GM12878 (cell line): ENCODE data around the gene ADRA2B. TPM values are rescaled to one million over a fixed set of nuclear protein-coding genes. Genes with fewer than 3 reads are reported as not detected.

ENCODE experiments used
- ATAC-seq: fragments of 200-7000 bp; cut with Tn5 transposase; 3 replicates; pipeline ENCODE4 v1.9.1; 2020; ENCODE audit warnings: mild to moderate bottlenecking, moderate library complexity
- BruUV-seq: library from RNA; stranded (reverse); fragments of 400-500 nt; replicated peaks from 2 replicates; lab custom pipeline; 2021; lab: Mats Ljungman, UMichigan
- CTCF ChIA-PET: fragments of 300-600 bp; sonication (Branson Sonifier 250); formaldehyde crosslinking; extraction: SDS; loops from one replicate; lab custom pipeline; 2021; ENCODE audit warnings: inconsistent platforms; lab: Yijun Ruan, JAX
- POLR2A ChIA-PET: fragments of 350-600 bp; formaldehyde crosslinking; extraction: SDS; loops from one replicate; lab custom pipeline; 2021; ENCODE audit warnings: inconsistent platforms; lab: Charles Lee
- RAD21 ChIA-PET: fragments of 300-600 bp; sonication (Branson Sonifier 250); formaldehyde crosslinking; loops from one replicate; lab custom pipeline; 2023; ENCODE audit warnings: antibody characterized with exemption; ENCODE audit not compliant: unreplicated experiment; lab: Charles Lee
- SMC1A ChIA-PET: fragments of 300-600 bp; sonication (Branson Sonifier 250); formaldehyde crosslinking; loops from one replicate; lab custom pipeline; 2023; ENCODE audit not compliant: unreplicated experiment, uncharacterized antibody; lab: Charles Lee
- DNase-seq: peaks from one replicate; pipeline ENCODE4 v3.0.0-alpha.2; 2011; ENCODE audit warnings: low read depth, low spot score
- FAIRE-seq: peaks from 3 replicates; lab custom pipeline; 2011; peaks lifted over from hg19 to GRCh38; lab: Jason Lieb, UNC
- H2AFZ ChIP-seq: 2 replicates; pipeline ENCODE4 v1.6.0; 2011; ENCODE audit warnings: low read depth, low read length, control low read depth; ENCODE audit not compliant: control insufficient read depth
- H3K27ac ChIP-seq: 2 replicates; pipeline ENCODE4 v1.5.1; 2011; ENCODE audit warnings: control low read depth; ENCODE audit not compliant: control insufficient read depth, insufficient read depth
- H3K27me3 ChIP-seq, 2 experiments: replicated peaks in 1 of 2; 2 replicates each; pipeline versions ENCODE4 v1.6.0 to v1.6.1; 2011; ENCODE audit warnings: low read length in 1 of 2; ENCODE audit not compliant: control insufficient read depth in 2 of 2, insufficient read depth in 2 of 2
- H3K36me3 ChIP-seq, 2 experiments: 2 replicates each; pipeline ENCODE4 v1.5.1; 2011; ENCODE audit warnings: low read length in 1 of 2; ENCODE audit not compliant: control insufficient read depth in 2 of 2, insufficient read depth in 2 of 2
- H3K4me1 ChIP-seq: 2 replicates; pipeline ENCODE4 v1.6.1; 2011; ENCODE audit warnings: mild to moderate bottlenecking, low read length, moderate library complexity, mixed read lengths; ENCODE audit not compliant: control insufficient read depth, insufficient read depth
- H3K4me2 ChIP-seq: 2 replicates; pipeline ENCODE4 v1.6.0; 2011; ENCODE audit warnings: control low read depth; ENCODE audit not compliant: control insufficient read depth, insufficient read depth
- H3K4me3 ChIP-seq: fragments of 200-600 bp; sonication (generic); 2 replicates; pipeline ENCODE4 v1.5.1; 2016
- H3K79me2 ChIP-seq: 2 replicates; pipeline ENCODE4 v1.6.0; 2011; ENCODE audit warnings: low read length; ENCODE audit not compliant: control insufficient read depth, insufficient read depth
- H3K9ac ChIP-seq: 2 replicates; pipeline ENCODE4 v1.8.0; 2011; ENCODE audit warnings: low read length, control low read depth, mixed read lengths; ENCODE audit not compliant: control insufficient read depth, insufficient read depth
- H3K9me3 ChIP-seq: replicated peaks from 3 replicates; pipeline ENCODE4 v1.5.1; 2011; ENCODE audit warnings: mild to moderate bottlenecking, low read length; ENCODE audit not compliant: control insufficient read depth, insufficient read depth
- H4K20me1 ChIP-seq: 2 replicates; pipeline ENCODE4 v1.6.0; 2011; ENCODE audit not compliant: control insufficient read depth, insufficient read depth
- CBX3 ChIP-seq: fragments of 200-600 bp; sonication (generic); IDR thresholded peaks from 2 replicates; pipeline ENCODE4 v1.6.1; 2016; ENCODE audit warnings: low read depth, borderline replicate concordance
- CHD4 ChIP-seq: fragments of 200-600 bp; sonication (generic); IDR thresholded peaks from 2 replicates; pipeline ENCODE4 v1.6.1; 2016; ENCODE audit warnings: mild to moderate bottlenecking
- FOXK2 ChIP-seq: fragments of 450-650 bp; IDR thresholded peaks from 2 replicates; pipeline ENCODE4 v1.6.1; 2017; ENCODE audit warnings: mild to moderate bottlenecking, moderate library complexity
- IKZF2 ChIP-seq, 2 experiments: fragments of 450-650 bp; IDR thresholded peaks; 2 replicates each; pipeline ENCODE4 v1.6.1; 2017; ENCODE audit warnings: mild to moderate bottlenecking in 2 of 2, moderate library complexity in 2 of 2
- NFIC ChIP-seq: IDR thresholded peaks from 2 replicates; pipeline ENCODE4 v1.6.1; 2012; ENCODE audit warnings: low read depth, mild to moderate bottlenecking, inconsistent platforms, low read length, moderate library complexity
- PAX8 ChIP-seq: fragments of 450-650 bp; IDR thresholded peaks from 2 replicates; pipeline ENCODE4 v1.6.1; 2017; ENCODE audit warnings: mild to moderate bottlenecking, moderate library complexity
- POLR2AphosphoS5 ChIP-seq: IDR thresholded peaks from 2 replicates; pipeline ENCODE4 v1.6.1; 2011; ENCODE audit warnings: mild to moderate bottlenecking, low read length, inconsistent platforms
- SPI1 ChIP-seq: IDR thresholded peaks from 2 replicates; pipeline ENCODE4 v1.6.1; 2011; ENCODE audit warnings: low read depth, mild to moderate bottlenecking, low read length, moderate library complexity, borderline replicate concordance; ENCODE audit not compliant: insufficient read depth
- TARDBP ChIP-seq: IDR thresholded peaks from 2 replicates; pipeline ENCODE4 v1.6.1; 2016; ENCODE audit warnings: borderline replicate concordance
- YY1 ChIP-seq: IDR thresholded peaks from 2 replicates; pipeline ENCODE4 v1.6.1; 2011; ENCODE audit warnings: low read depth, mild to moderate bottlenecking, low read length
- ZNF207 ChIP-seq: fragments of 450-650 bp; IDR thresholded peaks from 2 replicates; pipeline ENCODE4 v1.6.1; 2014; ENCODE audit warnings: antibody characterized with exemption, mild to moderate bottlenecking, borderline replicate concordance
- ZNF384 ChIP-seq: IDR thresholded peaks from 2 replicates; pipeline ENCODE4 v1.6.1; 2012; ENCODE audit warnings: low read depth, mild to moderate bottlenecking, low read length, improper control_type of control experiment, borderline replicate concordance
- WGBS: methylation state at CpG from one replicate; pipeline ENCODE4 v1.1.6; 2016; ENCODE audit warnings: low lambda C conversion rate; ENCODE audit not compliant: insufficient replicate concordance, insufficient coverage; ENCODE audit errors: missing lambda C conversion rate; 5-methylcytosine and 5-hydroxymethylcytosine counted together
- in situ Hi-C: fragments of 300-500 bp; cut with MboI; formaldehyde crosslinking; loops from 9 replicates; pipeline ENCODE4 v1.14.3; 2018; ENCODE audit warnings: mixed read lengths
- intact Hi-C: fragments of 100-400 bp; cut with micrococcal nuclease; formaldehyde crosslinking; loops from one replicate; pipeline ENCODE4 v1.14.2; 2022; ENCODE audit not compliant: unreplicated experiment
- polyA plus RNA-seq, 11 experiments: library from polyadenylated mRNA; depleted of rRNA in 4 of 11; unstranded in 6 of 11; stranded (reverse) in 5 of 11; fragments of >200 nt; fragmentation: Nextera tagmentation in 4 of 11; fragmentation: Illumina TruSeq in 1 of 11; extraction: Ambion mirVana in 4 of 11; extraction: Trizol in 1 of 11; gene quantifications; 1 replicate in 1 of 11; 2 replicates in 10 of 11; pipeline versions ENCODE4 v1.2.1 to v1.2.3, GENCODE V29; 2011 to 2016; ENCODE audit warnings: inconsistent platforms in 2 of 11, missing spikeins in 2 of 11, low read depth in 1 of 11
- total RNA-seq, 4 experiments: library from RNA; depleted of rRNA in 3 of 4; stranded (reverse); fragments of >200 nt in 3 of 4; fragmentation: Illumina TruSeq in 1 of 4; extraction: Trizol in 1 of 4; gene quantifications; 2 replicates each; pipeline versions ENCODE4 v1.2.1 to v1.2.3, GENCODE V29; 2013 to 2021
- TF ChIP-seq, protein P1 (sequence below): fragments of 150-350 bp; IDR thresholded peaks from 2 replicates; pipeline ENCODE4 v1.6.1; 2014; ENCODE audit warnings: mild to moderate bottlenecking, low read depth, low read length
- TF ChIP-seq, protein P2 (sequence below): fragments of 450-650 bp; IDR thresholded peaks from 2 replicates; pipeline ENCODE4 v1.6.1; 2016; ENCODE audit warnings: mild to moderate bottlenecking, moderate library complexity, borderline replicate concordance

The ADRA2B gene
- total and polyA plus RNA-seq, 10 of the 15 experiments (the other 5 are each of a cell fraction or from before 2014, with no cell fraction given): 0.01 to 0.10 (median 0.04) TPM; not detected in 6

DNA sequence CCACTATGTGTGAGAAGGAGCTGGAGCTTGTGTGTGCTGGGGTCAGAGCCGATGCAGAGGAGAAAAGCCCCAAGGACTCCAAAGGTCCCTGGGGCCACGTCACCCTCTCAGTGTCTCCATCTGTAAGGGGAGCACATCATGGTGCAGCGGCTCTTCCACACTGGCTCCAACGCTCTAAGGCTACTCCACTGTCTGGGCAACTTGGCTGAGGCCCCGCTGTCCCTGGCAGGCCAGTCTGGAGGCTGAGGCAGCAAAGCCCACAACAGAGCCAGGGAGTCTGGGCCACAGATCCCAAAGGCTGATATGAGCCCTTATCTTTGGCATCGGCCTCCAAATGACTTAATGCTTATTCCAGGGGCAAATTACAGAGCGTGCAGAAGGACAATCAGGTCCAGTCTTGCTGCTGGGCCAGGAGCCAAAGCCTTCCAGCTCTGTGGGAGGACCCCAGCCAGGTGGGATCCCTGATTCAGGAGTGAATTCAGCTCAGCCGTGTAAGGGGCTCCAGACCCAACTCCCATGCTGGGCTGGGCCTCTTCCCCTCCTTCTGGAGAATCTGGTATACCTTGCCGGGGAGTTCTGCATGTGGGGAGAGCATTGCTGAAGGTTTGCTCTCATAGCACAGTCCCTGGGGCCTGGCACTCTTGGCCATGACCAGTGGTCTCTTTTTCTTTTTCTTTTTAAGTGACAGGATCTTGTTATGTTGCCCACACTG lies 30.7 kb upstream of the ADRA2B start:
- Histone ChIP-seq H3K79me2 (peaks cover 29% of the 10 kb centered on the region), H4K20me1 (no peaks in the 10 kb centered on the region), H3K36me3 (peaks cover 7% of the 10 kb centered on the region in 2 experiments; a peak in 2 of 4 replicates), H2AFZ (no peak overlapping the region), H3K4me1 (peaks cover 45% of the 10 kb centered on the region), H3K4me3 (peak overlapping the region; percentile 92), H3K27ac (peak overlapping the region; percentile 89), H3K9ac (peak overlapping the region; percentile 89), H3K4me2 (peak overlapping the region; percentile 95), H3K9me3 (no peaks in the 10 kb centered on the region), H3K27me3 (no peaks in the 10 kb centered on the region)
- in situ Hi-C loops (no loop called here), intact Hi-C loops (loop anchor here (1.0 to 5.0 kb wide), 3 partner anchors 17 to 380 kb away; partner anchors contain the start of gene NCAPH)
- BruUV-seq: no TSS peak
- no peak for FAIRE-seq
- ChIA-PET POLR2A (interaction anchor here (1.0 to 9.5 kb wide), 7 partner anchors 8 to 174 kb away, joined by 3 to 161 read pairs (median 5); partner anchors contain the start of genes ASTL and STARD7), SMC1A (interaction anchor here (0.7 to 14.4 kb wide), 8 partner anchors 8 to 154 kb away, joined by 3 to 338 read pairs (median 8); partner anchors contain the start of gene ASTL), CTCF (interaction anchor here (0.6 to 14.4 kb wide), 11 partner anchors 8 to 154 kb away, joined by 3 to 535 read pairs (median 4); partner anchors contain the start of genes ADRA2B and ASTL), RAD21 (interaction anchor here (0.8 to 18.1 kb wide), 11 partner anchors 8 to 363 kb away, joined by 3 to 463 read pairs (median 4); partner anchors contain the start of genes ASTL and STARD7)
- no peak for ATAC-seq
- no peak for DNase-seq
- TF ChIP-seq CHD4 (no peak), YY1 (no peak), ZNF384 (no peak), ZNF207 (no peak), IKZF2 (IDR thresholded peaks at IDR 0.05) (no peak), POLR2AphosphoS5 (no peak), TARDBP (no peak), SPI1 (no peak), PAX8 (no peak), NFIC (no peak), CBX3 (no peak), FOXK2 (no peak)
- TF ChIP-seq, protein P1, sequence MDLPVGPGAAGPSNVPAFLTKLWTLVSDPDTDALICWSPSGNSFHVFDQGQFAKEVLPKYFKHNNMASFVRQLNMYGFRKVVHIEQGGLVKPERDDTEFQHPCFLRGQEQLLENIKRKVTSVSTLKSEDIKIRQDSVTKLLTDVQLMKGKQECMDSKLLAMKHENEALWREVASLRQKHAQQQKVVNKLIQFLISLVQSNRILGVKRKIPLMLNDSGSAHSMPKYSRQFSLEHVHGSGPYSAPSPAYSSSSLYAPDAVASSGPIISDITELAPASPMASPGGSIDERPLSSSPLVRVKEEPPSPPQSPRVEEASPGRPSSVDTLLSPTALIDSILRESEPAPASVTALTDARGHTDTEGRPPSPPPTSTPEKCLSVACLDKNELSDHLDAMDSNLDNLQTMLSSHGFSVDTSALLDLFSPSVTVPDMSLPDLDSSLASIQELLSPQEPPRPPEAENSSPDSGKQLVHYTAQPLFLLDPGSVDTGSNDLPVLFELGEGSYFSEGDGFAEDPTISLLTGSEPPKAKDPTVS: no peak
- TF ChIP-seq, protein P2, sequence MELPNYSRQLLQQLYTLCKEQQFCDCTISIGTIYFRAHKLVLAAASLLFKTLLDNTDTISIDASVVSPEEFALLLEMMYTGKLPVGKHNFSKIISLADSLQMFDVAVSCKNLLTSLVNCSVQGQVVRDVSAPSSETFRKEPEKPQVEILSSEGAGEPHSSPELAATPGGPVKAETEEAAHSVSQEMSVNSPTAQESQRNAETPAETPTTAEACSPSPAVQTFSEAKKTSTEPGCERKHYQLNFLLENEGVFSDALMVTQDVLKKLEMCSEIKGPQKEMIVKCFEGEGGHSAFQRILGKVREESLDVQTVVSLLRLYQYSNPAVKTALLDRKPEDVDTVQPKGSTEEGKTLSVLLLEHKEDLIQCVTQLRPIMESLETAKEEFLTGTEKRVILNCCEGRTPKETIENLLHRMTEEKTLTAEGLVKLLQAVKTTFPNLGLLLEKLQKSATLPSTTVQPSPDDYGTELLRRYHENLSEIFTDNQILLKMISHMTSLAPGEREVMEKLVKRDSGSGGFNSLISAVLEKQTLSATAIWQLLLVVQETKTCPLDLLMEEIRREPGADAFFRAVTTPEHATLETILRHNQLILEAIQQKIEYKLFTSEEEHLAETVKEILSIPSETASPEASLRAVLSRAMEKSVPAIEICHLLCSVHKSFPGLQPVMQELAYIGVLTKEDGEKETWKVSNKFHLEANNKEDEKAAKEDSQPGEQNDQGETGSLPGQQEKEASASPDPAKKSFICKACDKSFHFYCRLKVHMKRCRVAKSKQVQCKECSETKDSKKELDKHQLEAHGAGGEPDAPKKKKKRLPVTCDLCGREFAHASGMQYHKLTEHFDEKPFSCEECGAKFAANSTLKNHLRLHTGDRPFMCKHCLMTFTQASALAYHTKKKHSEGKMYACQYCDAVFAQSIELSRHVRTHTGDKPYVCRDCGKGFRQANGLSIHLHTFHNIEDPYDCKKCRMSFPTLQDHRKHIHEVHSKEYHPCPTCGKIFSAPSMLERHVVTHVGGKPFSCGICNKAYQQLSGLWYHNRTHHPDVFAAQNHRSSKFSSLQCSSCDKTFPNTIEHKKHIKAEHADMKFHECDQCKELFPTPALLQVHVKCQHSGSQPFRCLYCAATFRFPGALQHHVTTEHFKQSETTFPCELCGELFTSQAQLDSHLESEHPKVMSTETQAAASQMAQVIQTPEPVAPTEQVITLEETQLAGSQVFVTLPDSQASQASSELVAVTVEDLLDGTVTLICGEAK: no peak
- 45% methylated on average over 9 of the region's 9 CpGs for WGBS
